CD4-positive, alpha-beta T cell treated with Interleukin-4 for 4 hours (primary cell): ENCODE data around the gene TMEM258.
A peak's percentile ranks its signal among the peaks of the same experiment; 100 is the strongest.

Experiments used
- DNase-seq: peaks from one replicate; pipeline ENCODE4 v3.0.0-alpha.2; 2020

The TMEM258 gene

DNA sequence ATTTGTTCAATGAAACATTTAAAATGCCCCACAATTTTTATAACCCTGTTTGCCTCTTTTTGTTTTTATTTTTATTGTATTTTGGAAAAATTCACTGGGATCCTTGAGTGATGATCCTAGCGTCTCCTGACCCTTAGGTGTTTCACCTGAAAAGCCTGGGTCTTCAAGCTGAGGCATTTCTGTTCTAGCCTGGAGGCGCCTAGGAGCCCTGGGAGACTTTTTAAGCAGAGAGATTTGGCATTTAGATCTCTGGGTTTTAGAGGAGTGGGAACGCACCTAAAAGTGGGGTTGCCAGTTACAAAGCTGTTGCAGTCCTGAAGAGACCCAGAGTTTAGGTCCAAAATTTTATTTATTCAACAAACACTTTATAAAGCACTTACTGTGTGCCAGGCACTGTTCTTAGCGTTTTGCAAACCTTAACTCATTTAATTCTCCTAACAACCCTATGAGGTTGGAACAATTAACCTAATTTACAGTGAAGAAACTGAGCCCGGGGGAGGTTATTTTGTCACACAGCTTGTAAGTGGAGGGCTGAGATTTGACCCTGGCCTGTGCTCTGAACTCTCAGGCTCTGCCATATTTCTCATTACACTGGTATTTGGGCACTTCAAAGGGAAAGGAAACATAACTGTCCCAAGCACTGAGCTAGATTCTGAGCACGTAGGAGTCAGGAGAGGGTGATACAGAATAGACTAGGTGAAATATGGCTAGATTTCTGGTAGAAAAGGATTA is 25.2 kb upstream of the TMEM258 start:
- DNase-seq, result no peak

DNA sequence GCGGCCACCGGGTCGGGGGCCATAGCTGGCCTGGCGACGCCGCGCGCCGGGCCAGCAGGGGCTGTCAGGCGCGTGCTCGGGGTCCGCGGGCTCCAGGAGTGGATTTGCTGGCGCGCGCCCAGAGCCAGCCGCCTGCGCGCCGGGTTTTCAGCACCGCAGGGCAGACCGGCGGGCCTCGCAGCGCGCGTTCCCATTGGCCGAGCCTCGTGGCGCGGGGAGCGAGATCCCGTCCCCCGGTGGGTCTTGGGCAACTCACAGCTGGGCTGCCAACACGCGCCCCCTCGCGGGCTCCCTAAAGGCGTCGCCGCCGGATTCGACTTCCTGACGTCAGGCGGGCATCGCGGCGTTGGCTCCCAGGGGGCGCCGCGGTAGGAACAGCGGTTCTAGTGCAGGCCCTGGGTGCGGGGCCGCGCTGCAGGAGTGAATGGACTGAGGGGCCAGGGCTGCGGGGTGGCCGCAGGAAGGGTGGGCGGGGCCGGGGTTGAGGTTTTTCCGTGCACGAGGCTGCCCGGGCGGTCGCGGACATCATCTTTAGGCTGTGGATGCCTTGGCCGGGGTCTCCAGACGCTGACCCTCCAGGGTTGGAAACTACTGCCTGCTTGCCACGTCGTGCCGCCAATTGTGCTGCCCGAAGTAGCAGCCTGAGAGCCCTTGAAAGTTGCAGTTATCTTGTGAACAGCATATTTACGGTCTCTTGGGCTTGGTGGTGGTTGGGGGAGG is 24.5 kb upstream of the TMEM258 start, which contains the start of gene FADS1:
Gene FADS1 (minus strand): TSS at position 268 of the 720 bp plus-strand sequence. CDS start 74 bp downstream, at position 194.
- peak; percentile 58 for DNase-seq

DNA sequence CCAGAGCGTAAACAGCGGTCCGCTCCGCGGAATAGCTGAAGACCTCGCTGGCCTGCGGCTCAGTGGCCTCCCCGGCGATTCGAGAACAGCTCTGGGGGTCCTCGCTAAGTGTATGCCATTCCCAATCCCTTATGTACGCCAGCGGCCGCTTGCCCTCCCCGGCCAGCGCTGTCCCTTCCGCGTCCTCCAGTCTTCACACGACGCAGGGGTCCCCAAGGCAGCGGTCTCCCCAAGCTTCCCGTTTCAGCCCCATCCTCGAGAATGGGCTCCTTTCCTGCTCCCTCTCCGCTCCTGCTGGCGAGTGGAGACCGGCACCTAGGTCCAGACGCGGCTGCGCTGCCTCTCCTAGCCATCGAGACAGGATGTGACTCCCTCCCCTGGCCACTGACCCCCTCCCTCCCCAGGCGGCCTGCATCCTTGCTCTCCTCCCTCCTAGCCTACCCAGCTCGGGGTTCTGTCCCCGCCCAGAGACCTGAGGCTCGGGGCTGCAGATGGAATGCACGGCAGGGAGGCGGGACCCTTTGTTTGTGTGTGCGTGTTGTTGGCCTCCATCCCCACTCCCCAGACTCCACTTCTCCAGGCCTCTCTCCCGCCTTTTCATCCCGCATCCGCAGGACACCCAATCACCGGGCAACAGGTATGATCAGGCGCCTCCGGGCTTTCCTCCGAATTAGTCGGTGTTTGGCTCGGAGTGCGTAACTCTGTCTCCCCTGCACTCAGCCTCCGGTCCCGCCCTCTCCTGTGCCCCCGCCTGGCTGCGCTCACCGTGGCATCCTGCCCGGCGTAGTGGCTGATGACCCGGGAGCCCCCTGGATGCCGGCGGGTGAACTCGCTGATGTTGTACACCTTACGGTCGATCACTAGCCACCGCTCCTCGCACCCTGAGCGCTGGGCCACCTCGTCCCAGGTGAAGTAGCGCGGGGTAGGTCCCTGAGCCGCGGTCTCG is 23.7 kb upstream of the TMEM258 start:
- peak; percentile 35 for DNase-seq

DNA sequence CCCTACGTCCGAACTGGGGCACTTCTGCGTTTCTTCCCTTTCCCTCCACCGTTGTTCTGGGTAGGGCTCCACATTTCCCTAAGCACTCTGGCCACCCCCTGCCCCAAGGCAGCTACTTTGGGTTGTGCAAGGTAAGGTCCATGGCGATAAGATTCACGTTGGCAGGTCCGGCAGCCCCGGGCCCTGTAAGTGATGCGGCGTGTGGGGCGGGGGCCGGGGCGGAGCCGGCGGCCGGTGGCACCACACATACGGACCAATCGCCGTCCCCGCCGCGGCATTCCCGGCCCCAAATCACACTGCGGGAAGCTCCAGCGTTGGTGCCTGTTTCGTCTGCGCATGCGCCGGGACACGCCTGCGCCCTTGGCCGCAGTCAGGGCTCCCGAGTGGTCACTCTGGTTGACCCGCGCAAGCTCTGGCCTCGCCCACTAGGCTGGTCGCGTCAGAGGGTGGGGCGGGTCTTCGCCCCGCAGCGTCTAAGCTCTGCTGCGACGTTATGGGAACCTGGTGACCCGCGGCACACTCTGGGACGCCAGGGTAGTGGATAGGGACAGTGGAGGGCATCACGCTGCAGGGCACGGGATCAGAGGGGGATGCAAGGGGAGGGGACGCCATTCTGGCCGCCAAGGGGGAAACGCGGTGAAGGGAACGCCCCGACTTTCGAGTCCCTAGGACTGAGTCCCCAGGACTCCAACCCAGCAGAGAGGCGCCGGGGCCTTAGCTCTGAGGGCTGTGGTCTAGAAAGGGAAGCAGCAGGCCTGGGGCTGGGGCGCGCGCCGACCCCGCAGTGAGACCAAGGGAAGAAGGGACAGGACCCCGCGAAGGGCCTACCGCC is 22.8 kb upstream of the TMEM258 start:
- peak; percentile 29 for DNase-seq

DNA sequence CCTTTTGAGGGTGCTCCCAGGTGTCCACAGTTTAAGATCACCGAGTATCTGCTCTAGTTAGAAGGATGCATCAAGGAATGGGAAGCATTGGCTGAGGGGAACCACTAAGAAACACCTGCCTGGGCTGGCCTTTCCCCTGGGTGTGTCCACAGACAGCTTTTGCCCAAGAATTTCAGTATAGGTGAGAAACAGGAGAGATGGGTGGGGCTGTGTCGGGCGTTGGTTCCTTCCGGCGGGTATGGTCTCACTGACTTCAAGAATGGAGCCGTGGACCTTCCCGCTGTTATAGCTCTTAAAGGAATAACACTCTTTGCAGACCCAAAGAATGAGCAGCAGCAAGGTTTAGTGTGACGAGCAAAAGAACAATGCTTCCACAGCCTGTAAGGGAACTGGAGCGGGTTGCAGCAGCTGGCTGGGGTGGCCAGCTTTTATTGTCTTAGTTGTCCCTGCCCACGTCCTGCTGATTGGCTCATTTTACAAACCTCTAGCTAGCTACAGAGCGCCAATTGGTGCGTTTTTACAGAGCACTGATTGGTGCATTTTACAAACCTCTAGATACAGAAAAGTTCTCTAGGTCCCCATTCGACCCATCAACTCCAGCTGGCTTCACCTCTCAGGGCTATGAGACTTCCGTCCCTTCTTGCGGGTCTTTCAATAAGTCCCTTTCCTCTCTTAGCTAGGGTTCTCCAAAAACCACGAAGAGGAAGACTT is 22.0 kb upstream of the TMEM258 start:
- no peak for DNase-seq

DNA sequence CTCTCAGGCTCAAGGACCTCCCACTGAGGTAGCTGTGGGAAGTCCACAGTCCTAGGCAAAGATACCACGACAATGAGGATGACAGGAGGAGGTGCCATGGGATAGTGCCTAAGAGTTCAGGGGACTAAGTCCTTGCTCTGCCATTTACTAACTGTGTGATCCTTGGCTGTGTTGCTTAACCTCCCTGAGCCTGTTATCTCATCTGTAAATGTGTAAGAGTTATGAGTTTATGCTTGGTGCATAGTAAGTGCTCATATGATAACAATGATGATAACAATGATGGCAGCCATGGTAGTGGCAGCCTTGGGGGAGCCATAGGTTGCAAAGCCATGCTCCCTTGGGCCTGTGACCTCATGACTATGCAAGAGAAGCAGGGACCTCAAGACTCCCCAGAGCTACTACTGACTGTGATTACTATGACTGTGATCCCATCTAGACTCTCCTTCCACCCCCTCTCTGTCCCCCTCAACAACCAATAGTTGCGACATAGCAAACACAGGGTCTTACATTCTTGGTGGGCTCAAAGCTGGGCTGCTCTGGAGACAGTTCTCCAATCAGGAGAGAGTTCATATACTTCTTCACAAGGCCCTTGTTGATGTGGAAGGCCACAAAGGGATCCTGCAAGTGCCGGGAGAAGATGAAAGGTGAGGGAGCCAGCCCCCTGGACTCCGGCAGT is 20.5 kb upstream of the TMEM258 start:
- no peak for DNase-seq

DNA sequence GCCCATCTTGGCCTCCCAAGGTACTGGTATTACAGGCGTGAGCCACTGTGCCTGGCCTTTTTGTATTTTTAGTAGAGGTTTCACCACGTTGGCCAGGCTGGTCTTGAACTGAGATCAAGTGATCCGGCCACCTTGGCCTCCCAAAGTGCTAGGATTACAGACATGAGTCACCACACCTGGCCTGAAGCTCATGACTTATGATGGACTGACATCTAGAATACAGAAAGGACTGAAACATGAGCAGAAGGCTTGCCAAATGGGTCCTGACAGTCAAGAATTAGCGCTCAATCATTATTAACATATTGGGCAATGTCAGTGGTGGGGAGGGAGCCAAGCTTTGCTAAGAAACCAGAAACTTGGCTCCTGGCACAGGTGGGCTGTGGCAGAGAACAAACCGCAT is 19.4 kb upstream of the TMEM258 start:
- no peak for DNase-seq

DNA sequence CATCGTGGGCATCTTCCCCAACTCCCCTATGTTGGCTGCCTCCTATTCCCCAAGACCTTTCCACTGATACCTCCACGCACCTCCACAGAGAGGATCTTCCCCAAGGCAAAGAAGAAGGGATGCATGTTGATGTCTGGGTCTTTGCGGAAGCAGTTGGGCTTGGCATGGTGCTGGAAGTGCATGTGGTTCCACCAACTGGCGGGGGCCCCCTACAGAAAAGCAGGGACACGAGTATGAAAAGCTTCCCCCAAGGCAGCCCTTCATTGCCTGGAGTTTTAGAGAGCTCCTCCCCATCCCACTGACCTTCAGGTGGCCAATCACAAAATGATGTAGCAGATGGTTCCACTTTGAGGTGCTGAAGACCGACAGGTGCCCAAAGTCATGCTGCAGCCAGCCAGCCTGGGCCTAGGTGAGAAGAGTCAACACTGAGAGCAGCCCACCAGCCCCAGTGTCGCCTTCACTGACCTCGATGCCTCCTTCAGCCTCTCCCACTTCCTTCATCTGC is 18.3 kb upstream of the TMEM258 start:
- DNase-seq, result no peak

DNA sequence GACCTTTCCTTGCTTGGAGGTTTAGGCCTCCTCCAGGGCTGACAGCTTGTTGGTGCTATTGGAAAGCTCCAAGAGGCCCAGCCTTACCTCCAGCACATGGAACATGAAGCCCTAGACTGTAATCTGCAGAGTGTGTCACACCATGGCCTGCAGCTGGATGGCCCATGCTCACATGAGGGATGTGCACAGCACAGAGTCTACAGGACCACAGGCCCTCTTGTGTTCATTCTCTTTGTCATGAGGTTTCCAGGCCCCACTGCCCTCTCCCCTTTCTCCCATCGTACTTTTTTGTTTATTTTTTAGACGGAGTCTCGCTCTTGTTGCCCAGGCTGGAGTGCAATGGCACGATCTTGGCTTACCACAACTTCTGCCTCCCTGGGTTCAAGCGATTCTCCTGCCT is 14.4 kb upstream of the TMEM258 start:
- DNase-seq, result no peak

DNA sequence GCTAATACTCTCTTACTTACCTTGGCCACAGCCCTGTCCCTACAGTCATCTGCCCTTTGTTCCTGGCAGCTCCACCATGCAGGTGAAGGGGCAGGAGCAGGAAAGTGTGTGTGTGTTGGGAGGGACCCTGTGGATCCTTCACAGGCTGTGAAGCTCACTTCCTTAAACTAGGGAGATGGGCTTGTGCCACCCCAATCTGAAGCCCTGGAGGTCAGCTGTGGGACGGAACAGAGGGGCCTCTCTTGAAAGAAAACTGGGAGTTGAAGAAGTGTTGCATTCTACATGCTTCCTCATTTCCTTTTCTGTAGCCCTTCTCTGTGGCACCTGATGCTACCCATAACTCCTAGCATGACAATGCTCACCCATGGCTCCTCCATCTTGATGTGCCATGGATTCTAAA is 12.7 kb upstream of the TMEM258 start:
- no peak for DNase-seq

DNA sequence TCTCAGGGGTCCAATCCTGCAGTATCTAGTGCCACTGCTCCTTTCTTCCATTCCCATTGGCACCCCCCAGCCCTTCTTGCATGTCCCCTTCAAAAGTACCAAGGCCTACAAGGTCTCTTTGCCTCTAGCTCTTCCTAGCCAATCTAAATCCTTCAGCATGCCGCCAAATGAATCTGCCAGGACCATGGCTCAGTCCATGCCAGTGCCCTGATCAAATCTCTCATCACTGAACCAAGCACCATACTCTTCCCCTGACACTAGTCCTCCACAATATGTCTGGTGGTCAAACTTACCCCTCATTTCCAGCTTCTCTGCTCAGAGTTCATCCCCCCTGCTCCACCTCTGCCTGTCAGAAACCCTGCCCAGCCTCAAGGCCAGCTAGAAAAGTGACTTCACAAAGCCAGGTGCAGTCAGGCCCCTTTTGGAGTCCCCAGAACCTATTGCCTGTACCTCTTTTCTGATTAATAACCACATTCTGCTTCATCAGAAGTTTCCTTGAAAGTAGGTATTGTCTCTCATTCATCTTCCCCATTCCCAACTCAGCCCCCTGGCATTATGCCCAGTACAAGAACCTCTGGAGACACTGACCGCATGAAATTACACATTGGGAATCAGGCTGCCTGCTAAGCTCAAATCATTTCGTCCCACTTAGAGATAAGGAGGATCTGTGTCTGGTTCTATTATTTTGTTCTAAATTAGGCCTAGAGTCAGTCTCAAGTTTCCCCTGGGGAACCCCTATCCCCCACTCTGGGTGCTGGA is 11.7 kb upstream of the TMEM258 start:
- no peak for DNase-seq

DNA sequence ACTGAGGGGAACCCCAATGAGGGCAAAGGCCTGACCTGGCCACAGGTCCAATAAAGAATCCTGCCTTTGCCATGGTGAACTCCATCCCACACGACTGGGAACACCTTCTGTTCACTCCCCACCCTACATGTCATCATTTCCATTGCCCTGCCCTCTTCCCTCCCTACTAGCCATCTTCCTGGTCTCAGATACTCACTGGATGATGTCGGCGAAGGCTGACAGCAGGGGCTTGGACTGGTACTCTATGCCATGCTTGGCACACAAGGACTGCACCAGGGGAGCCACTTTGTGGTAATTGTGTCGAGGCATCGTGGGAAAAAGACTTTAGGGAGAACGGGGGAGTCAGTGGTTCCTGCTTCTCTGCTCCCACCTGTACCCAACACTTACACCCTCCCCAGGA is 10.2 kb upstream of the TMEM258 start:
- no peak for DNase-seq

DNA sequence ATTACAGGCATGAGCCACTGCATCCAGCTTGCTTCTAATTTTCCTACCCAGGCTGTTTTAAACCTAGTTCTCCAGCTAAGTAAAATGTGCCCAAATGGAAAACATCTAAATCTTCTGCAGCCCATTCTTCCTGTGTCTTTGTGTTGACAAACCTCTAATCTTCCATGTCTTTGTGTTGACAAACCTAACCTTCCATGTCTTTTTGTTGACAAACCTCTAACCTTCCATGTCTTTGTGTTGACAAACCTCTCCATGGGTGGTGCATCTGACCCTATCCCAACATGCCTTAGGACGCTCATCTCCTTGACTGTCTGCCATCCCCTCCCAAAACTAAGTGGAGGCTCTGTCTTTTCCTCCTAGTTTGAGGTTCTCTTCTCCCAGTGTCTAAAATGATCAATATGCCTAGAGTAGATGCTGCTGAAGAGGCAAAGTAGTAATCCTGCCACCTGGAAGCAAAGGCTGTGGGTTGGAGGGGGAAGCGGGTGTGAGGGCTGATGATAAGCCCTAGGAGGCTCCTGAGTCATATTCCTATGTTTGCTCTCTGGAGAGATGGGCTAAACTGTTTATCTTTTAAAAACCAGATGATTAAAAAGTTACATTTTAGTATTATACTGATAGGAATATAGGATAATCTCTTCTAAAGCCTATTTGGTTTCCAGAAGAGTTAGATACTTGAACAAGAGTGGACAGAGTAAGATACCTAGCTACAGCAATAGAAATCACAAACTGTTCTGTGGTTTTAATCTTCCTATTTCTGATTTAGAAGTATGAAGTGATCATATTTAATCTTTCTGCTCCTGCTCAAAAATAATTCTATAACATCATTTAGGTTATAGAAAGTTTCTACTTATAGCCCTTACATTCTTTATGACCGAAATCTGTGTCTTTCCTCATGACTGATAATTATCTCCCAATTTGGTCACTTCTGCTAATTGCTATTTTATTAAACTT is 8.2 kb upstream of the TMEM258 start:
- no peak for DNase-seq

DNA sequence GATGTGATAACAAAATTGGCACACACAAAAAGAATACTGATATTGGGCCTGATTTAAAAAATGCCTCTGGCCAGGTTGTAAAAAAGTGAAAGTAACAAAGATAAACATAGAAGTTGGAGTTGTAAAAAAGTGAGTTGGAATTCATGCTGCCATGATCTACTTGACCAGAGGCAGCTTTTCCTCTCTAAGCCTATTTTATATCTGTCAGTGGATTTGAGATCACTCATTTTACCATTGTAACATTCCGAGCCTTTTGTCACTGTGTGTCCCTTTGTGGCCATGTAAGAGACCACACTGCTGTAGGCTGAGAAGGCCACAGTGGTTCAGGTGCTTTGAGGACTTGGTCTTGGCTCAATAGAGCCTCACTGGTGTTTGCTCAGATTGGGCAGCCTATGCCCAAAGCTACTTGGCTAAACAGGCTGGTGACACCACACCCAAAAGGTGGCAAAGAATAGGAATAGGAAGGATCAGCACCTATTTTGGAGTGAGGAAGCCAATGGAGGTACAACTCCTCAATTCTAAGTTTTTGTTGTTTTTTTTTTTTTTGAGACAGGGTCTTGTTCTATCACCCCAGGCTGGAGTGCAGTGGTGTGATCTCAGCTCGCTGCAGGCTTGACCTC is 7.4 kb upstream of the TMEM258 start:
- DNase-seq, result no peak

DNA sequence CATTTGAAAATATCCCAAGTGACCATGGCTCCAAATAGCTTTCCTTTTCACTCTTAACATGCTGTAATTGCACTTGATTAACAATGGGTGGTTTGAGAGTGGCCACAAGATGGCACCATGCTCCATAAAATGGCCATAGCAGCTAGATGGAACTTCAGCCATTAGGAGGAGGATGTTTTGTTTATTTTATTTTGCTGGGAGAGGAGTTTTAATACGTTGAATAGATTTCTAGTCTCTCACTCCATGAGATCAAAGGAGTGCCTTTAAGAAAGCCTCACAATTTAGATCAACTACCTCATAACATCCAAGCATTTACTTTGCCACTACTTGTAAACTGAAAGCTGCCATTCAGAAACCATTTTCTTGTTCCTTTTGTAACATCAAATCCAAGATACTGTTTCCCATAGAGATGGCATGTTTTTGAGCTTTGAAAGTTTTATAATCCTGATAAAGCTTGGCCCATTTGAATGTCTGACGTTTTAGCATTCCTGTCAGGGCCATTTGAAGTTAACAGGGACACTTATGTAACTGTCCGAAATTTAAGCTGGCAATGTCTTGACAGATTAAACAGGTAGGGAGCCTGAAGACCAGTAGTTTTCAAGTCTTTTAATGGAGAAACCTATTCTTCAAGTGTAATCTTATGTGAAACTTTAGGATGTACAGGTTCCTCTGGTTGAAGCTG is 5.0 kb upstream of the TMEM258 start:
- DNase-seq, result peak; percentile 76

DNA sequence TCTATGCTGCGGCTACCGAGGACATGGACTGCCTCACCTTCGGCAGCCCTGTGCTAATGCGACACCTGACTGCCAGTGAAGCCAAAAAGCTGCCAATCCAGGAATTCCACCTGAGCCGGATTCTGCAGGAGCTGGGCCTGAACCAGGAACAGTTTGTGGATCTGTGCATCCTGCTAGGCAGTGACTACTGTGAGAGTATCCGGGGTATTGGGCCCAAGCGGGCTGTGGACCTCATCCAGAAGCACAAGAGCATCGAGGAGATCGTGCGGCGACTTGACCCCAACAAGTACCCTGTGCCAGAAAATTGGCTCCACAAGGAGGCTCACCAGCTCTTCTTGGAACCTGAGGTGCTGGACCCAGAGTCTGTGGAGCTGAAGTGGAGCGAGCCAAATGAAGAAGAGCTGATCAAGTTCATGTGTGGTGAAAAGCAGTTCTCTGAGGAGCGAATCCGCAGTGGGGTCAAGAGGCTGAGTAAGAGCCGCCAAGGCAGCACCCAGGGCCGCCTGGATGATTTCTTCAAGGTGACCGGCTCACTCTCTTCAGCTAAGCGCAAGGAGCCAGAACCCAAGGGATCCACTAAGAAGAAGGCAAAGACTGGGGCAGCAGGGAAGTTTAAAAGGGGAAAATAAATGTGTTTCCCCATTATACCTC is 3.6 kb upstream of the TMEM258 start:
- DNase-seq, result no peak

DNA sequence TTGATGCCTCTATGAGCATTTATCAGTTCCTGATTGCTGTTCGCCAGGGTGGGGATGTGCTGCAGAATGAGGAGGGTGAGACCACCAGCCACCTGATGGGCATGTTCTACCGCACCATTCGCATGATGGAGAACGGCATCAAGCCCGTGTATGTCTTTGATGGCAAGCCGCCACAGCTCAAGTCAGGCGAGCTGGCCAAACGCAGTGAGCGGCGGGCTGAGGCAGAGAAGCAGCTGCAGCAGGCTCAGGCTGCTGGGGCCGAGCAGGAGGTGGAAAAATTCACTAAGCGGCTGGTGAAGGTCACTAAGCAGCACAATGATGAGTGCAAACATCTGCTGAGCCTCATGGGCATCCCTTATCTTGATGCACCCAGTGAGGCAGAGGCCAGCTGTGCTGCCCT is 3.1 kb upstream of the TMEM258 start:
- no peak for DNase-seq
